Kidney (tissue), 14 donors: Measurements from ENCODE around the gene DNAAF5. TPM values are rescaled to one million over a fixed set of nuclear protein-coding genes. Genes with fewer than 3 reads are reported as not detected.

ENCODE experiments used
- DNase-seq, 5 donors: peaks; one replicate each; pipeline ENCODE4 v3.0.0-alpha.2; 2013 to 2020
- FAIRE-seq: peaks from 2 replicates; lab custom pipeline; 2012; peaks lifted over from hg19 to GRCh38; lab: Jason Lieb, UNC
- H3K27ac ChIP-seq, 2 donors: one replicate each; pipeline ENCODE4 v1.7.0; 2013; ENCODE audit warnings: low read depth in 2 of 2, low read length in 2 of 2, inconsistent platforms in 1 of 2
- H3K27me3 ChIP-seq: one replicate; pipeline ENCODE4 v1.7.1; 2013; ENCODE audit warnings: low read length, inconsistent platforms; ENCODE audit not compliant: control insufficient read depth, insufficient read depth
- H3K36me3 ChIP-seq, 3 donors: one replicate each; pipeline versions ENCODE4 v1.7.0 to v1.7.1; 2013; ENCODE audit warnings: low read length in 3 of 3, control low read depth in 1 of 3, inconsistent platforms in 1 of 3; ENCODE audit not compliant: insufficient read depth in 3 of 3, control insufficient read depth in 2 of 3
- H3K4me1 ChIP-seq, 3 donors: one replicate each; pipeline versions ENCODE4 v1.7.0 to v1.7.1; 2013; ENCODE audit warnings: low read length in 3 of 3, inconsistent platforms in 1 of 3, low read depth in 1 of 3; ENCODE audit not compliant: control insufficient read depth in 2 of 3, insufficient read depth in 2 of 3
- H3K4me3 ChIP-seq, 3 donors: one replicate each; pipeline versions ENCODE4 v1.7.0 to v1.8.1; 2013; ENCODE audit warnings: low read length in 3 of 3, control low read depth in 1 of 3, inconsistent platforms in 1 of 3
- H3K9ac ChIP-seq, 3 donors: one replicate each; pipeline versions ENCODE4 v1.7.0 to v1.7.1; 2013; ENCODE audit warnings: low read length in 3 of 3, control low read depth in 1 of 3, inconsistent platforms in 1 of 3
- H3K9me3 ChIP-seq, 3 donors: one replicate each; pipeline versions ENCODE4 v1.7.0 to v1.7.1; 2013; ENCODE audit warnings: low read length in 3 of 3, control low read depth in 1 of 3, inconsistent platforms in 1 of 3; ENCODE audit not compliant: control insufficient read depth in 2 of 3, insufficient read depth in 1 of 3
- CTCF ChIP-seq: IDR thresholded peaks from 3 replicates; pipeline ENCODE4 v1.5.1; 2012; ENCODE audit warnings: mild to moderate bottlenecking, moderate library complexity, borderline replicate concordance; ENCODE audit not compliant: insufficient read depth; ENCODE audit errors: extremely low read depth
- intact Hi-C: fragments of 100-400 bp; cut with DNase I; formaldehyde crosslinking; loops from one replicate; pipeline ENCODE4 v1.11.1; 2022
- polyA plus RNA-seq: library from polyadenylated mRNA; stranded (reverse); fragments of 350-450 nt; fragmentation: Illumina TruSeq; extraction: RNeasy Lipid Tissue Mini Kit (QIAGEN cat#74804); gene quantifications from one replicate; pipeline ENCODE4 v1.2.3, GENCODE V29; 2014; ENCODE audit warnings: low read depth, low replicate concordance; ENCODE audit not compliant: insufficient read depth
- total RNA-seq: library from RNA; stranded (reverse); fragmentation: NEBNext Ultra II Directional; extraction: Animal tissue kit (Norgen Biotek cat#: 25700); gene quantifications from one replicate; pipeline ENCODE4 v1.2.1, GENCODE V29; 2021
- donor health status: control.
- donor health status: control.
- donor health status: control.
- donor health status: control.
- donor health status: control.
- donor health status: DM: yes; HTN: yes; CAD: no.
- donor health status: Normal renal cell carcinoma (clear cell type).

The DNAAF5 gene
- total and polyA plus RNA-seq, 2 donors from 2014 or later = 11.6 to 29.7 TPM

GRCh38 chr7:781186-781849 lies 54.8 kb downstream of the DNAAF5 start:
- no peak for FAIRE-seq
- intact Hi-C loops = loop anchor here (10.0 kb wide), 1 partner anchor 93 kb away; the partner anchor contains the start of gene GET4

GRCh38 chr7:781936-782529 lies 55.5 kb downstream of the DNAAF5 start:
- Histone ChIP-seq H3K9ac (no peak overlapping the region), H3K27ac (peak overlapping the region in 1 of 2 donors; percentile 68), H3K4me1 (no peaks in the 10 kb centered on the region), H3K9me3 (no peaks in the 10 kb centered on the region), H3K27me3 (no peaks in the 10 kb centered on the region), H3K36me3 (peaks cover 2 to 25% (median 13%) of the 10 kb centered on the region in 3 donors), H3K4me3 (no peak overlapping the region)
- intact Hi-C loops = loop anchor here (10.0 kb wide), 1 partner anchor 93 kb away; the partner anchor contains the start of gene GET4
- TF ChIP-seq CTCF = no peak
- DNase-seq = peak in 1 of 5 donors; percentile 54
- FAIRE-seq = no peak

More at GRCh38 chr7:781186-781849, 54.8 kb downstream of the DNAAF5 start:
- Histone ChIP-seq H3K4me3 (no peak overlapping the region), H3K9me3 (no peaks in the 10 kb centered on the region), H3K9ac (no peak overlapping the region), H3K36me3 (peaks cover 2 to 25% (median 13%) of the 10 kb centered on the region in 3 donors), H3K27me3 (no peaks in the 10 kb centered on the region), H3K4me1 (no peaks in the 10 kb centered on the region), H3K27ac (peak overlapping the region in 1 of 2 donors; percentile 68)
- TF ChIP-seq CTCF = no peak
- DNase-seq = peak in 2 of 5 donors; percentile 61 to 67

GRCh38 chr7:782718-783449 lies 56.4 kb downstream of the DNAAF5 start:
- TF ChIP-seq CTCF = no peak
- H3K9ac ChIP-seq = no peak overlapping the region
- intact Hi-C loops = loop anchor here (10.0 kb wide), 1 partner anchor 92 kb away; the partner anchor contains the start of gene GET4
- no peak overlapping the region for H3K4me3 ChIP-seq
- FAIRE-seq (no peak), DNase-seq (peak in 1 of 5 donors; percentile 70)
- H3K9me3 ChIP-seq = no peaks in the 10 kb centered on the region
- H3K36me3 ChIP-seq = peaks cover 2 to 25% (median 13%) of the 10 kb centered on the region in 3 donors
- H3K27me3 ChIP-seq = no peaks in the 10 kb centered on the region
- no peaks in the 10 kb centered on the region for H3K4me1 ChIP-seq
- H3K27ac ChIP-seq = no peak overlapping the region
